Measurements from ENCODE around the gene TSPAN16.
A peak's percentile ranks its signal among the peaks of the same experiment; 100 is the strongest.

The TSPAN16 gene, protein sequence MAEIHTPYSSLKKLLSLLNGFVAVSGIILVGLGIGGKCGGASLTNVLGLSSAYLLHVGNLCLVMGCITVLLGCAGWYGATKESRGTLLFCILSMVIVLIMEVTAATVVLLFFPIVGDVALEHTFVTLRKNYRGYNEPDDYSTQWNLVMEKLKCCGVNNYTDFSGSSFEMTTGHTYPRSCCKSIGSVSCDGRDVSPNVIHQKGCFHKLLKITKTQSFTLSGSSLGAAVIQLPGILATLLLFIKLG

DNA sequence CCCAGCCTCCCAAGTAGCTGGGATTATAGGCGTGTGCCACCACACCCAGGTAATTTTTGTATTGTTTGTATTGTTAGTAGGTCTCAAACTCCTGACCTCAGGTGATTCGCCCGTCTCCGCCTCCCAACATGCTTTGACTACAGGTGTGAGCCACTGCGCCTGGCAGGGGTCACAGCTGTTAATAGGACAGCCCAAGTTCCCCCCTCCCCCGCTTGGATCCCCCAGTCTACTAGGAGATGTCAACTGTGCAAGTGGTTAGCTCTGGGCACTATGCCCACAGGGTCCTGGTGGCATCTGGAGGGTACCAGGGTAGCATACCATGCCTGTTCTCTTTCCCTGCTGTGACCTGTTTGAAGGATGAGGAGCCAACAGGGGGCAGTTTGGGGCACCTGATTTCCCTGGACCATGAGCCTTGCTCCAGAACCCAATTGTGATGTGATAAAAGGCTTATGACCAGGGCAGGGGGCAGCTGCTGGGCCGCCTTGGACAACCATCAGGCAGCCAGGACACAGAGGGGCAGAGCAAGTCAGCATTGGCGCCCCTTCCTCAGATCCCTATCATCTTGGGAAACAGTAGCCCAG, at the start of gene TSPAN16:
Gene TSPAN16 (plus strand): TSS at position 496 of the 581 bp plus-strand sequence. CDS start 138 bp downstream, outside the sequence.
- no peak for DNase-seq

DNA sequence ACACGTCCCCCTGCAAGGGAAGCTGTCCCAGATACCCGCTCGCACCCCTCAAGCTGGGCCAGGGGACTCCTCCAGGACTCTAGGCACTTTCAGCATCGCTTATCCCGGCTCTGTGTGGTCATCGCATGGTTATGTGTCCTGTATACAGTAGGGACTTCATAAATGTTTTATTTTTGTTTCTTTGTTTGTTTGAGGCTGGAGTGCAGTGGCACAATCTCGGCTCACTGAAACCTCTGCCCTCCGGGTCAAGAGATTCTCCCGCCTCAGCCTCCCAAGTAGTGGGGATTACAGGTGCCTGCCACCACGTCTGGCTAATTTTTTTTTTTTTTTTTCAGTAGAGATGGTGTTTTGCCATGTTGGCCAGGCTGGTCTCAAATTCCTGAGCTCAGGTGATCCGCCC, 49.0 kb upstream of the TSPAN16 start:
- DNase-seq, result no peak

DNA sequence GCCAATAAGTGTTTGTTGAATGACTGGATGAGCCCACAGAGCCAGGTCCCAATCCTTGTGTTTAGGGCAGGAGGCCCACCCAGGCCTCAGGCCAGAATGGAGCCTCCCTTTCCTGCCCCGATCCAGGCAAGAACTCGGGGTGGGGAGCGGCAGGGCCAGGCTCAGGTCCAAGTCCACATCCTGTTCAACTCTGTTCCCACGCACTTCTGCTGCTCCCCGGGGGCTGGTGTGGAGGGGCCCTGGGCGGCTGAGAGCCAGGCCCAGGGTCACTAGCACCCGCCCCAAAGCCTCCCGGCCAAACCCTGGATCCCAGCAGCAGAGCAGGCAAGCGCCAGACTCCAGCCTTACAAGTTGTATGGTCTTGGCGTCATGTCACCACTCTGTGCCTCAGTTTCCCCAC, 48.6 kb upstream of the TSPAN16 start:
- no peak for DNase-seq

DNA sequence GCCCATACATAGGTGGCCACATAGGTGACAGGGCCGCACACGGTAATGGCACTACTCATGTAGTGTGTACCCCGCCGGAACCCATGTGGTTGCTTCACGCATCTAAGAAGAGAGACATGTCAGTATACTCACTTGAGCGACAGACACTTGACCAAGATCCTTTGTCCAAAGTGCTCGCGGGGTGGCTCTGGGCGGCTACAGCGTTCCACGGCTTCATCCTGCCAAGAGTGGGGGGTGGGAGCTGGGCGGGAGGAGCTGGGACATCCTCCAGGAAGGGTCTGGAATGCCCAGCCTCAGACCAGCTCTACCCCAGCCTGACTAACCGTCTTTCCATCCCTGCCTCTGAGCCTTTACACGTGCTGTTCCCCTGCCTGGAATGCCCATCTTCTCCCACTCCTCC, 48.0 kb upstream of the TSPAN16 start:
- DNase-seq, result no peak

DNA sequence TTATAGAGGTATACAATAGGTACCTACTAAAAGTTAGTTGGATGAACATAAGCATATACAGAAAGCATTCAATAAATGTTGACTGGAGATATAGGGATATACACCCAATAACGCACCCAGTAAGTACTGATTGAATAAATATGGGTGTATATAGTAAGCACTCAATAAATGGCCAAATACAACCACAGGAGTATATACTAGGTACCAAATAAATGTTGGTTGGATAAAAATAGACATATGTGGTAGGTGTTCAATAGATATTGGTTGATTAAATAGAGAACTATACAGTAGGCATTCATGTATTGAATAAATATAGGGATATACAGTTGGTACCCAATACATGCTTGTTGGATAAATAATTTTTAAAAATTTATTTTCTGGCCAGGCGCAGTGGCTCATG, 47.1 kb upstream of the TSPAN16 start:
- no peak for DNase-seq

DNA sequence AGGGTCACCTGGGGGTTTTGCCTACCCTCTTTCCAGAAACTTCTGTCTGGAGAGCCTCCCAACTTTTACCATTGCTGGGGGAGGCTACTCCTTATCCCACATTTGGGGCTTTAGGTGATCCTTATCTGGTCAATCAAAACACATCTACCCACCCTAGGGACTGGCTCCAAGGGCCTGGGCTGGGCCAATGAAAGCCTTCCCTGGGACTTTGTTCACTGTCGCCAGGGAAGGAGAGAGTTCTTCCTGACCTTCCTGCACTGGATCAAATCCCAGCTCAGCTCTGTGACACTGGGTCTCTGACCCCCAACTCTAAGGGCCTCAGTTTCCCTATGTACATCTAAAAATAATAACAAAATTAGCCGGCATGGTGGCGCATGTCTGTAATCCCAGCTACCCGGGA, 44.7 kb upstream of the TSPAN16 start:
- no peak for DNase-seq

DNA sequence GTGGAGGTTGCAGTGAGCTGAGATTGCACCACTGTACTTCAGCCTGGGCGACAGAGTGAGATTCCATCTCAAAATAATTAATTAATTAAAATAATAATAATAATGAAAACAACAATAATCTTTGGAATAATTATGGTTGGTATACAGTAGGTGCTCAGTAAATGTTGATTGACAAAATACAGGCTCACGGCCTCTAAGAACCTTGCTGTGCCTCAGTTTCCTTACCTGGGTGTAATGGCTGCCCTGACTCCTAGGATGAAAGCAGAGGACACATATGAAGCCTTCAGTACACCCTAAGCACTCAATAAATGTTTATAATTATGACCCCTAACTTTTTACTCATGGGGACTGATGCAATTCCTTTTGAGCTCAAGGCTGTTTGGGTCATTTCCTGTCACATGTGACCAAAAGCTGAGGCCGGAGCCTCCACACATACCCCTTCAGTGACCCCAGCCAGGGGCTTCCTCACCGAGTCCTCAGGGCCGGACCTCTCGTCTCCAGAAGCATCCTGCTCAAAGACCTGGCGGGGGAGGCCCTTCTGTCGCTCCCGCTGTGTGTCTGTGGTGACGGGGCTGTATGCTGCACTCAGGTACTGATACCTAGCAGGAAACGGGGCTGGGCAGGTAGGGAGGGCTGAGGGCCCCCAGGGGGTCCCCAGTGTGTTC, 44.2 kb upstream of the TSPAN16 start:
- no peak for DNase-seq

DNA sequence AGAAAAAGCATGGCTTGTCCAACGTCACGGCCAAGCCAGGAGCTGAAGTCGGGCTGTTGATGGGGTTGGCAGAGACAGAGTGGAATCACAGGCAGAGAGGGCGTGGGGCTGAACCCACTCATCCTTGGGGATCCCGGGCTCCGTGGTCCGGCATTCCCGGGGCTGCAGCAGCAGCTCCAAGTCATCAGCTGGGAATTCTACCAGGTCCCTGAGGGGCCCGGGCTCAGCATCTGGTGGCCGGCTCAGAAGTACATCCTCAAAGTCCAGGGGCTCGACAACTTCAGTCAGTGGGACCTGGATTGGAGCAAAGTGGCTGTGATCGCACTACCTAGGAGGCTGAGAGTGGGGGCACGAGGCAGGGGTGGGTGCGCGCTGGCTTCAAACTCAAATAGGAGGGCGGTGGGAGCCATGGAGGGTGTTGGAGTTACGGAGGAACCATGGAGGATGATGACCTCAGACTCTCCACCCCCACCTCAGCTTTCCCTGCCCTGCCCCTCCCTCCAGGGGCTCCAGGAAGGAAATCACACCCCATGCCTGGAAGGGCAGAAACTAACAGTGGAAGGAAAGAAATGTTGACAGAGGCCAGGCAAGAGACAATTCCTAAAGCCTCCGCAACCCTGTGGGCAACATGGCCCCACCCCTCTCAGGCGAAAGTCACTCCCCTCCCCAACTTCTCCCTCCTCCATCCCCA, 43.1 kb upstream of the TSPAN16 start:
- DNase-seq, result no peak

DNA sequence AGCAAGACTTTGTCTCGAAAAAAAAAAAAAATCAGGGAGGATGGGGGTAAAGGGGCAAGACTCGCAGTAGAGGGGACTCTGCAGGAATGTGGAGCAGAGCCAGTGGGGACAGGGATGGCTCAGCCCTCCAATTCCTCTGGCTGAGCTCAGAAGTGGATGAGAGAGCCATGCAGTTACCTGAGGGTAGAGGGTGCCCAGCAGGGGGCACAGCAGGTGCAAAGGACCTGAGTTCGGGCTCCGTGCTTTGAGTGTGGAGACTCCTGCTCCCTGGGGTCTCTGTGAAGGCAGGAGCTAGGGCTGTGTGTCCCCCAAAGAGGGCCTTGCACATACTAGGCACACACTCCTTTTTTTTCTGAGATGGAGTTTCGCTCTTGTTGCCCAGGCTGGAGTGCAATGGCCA, 41.3 kb upstream of the TSPAN16 start:
- DNase-seq, result no peak

DNA sequence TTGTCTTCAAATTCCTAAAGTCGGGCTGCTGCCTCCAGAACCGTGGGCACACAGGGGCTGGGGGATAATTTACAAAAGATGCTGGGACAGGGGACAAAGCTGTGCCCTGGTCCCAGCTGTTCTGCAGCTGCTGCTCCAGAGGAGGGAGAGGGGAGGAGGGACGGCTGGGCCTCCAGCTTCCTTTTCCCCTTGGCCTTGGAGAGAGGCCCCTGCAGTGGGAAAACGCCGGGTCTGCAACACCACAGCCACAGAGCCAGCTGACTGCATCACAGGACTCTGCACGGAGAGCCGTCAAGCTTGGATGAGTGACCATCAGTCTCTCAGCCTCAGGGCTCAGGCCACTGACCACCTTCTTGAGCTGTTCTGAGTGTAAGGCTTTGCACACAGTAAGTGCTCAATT, 39.8 kb upstream of the TSPAN16 start:
- no peak for DNase-seq

DNA sequence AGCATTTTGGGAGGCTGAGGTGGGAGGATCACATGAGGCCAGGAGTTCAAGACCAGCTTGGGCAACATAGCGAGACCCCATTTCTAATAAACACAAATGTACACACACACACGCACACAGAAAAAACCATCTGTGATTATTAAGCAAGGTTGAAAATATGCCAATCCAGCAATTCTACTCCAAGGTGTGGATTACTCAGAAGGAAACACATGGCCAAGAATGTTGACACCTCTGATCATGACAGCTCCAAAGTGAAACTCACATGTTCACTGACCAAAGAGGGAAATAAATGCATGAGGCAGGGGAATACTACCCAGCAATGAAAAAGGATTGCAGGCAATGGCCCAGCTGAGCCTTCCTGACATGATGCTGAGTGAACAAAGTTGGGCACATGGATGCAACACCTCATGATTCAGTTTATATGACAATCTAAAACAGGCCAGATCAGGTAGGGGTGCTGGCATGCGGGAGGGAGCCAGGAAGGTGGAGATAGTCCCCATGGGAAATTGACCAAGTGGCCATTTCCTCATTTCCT, 38.0 kb upstream of the TSPAN16 start:
- DNase-seq, result no peak

DNA sequence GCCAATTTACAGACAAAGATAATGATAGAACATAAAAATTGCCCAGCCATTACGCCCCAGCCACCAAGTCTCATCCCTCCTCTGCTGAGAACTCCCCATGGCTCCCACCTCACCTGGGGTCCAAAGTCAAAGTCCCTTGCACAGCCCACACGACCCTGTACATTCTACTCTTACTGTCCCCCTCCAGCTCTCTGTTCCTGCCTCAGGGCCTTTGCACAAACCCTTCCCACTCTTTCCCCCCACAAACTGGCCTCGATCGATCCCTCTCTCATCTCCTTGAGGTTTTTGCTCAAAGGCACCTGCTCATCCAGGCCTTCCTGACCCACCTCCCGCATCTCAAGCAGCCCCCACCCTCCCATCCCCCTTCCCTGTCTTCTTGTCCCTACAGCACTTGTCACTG, 35.0 kb upstream of the TSPAN16 start:
- DNase-seq, result no peak

DNA sequence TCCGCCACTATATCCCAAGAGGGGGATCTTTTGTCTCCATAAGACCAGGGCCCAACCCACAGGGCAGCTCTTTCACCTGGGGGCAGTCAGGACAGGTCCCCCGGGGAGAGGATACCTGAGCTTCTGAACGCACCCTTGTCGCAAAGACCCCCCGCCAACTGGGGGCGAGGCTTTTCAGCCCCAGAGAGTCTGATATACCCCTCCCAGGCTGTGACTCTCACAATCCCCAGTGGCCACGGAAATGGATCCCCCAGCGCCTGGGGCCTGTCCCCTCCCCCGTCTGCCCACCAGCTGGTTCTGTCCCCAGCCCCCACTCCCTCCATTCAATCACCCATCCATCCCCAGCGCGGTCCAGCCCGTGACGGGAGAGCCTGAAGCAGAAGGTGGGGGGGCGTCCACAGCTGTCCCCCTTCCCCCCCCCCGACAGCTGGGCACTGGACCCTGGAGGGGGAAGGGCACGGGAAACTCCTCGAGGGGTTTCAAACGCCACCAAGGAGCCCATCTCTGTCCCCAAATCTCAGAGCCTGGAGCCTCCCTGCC, 34.5 kb upstream of the TSPAN16 start:
- DNase-seq, result no peak

DNA sequence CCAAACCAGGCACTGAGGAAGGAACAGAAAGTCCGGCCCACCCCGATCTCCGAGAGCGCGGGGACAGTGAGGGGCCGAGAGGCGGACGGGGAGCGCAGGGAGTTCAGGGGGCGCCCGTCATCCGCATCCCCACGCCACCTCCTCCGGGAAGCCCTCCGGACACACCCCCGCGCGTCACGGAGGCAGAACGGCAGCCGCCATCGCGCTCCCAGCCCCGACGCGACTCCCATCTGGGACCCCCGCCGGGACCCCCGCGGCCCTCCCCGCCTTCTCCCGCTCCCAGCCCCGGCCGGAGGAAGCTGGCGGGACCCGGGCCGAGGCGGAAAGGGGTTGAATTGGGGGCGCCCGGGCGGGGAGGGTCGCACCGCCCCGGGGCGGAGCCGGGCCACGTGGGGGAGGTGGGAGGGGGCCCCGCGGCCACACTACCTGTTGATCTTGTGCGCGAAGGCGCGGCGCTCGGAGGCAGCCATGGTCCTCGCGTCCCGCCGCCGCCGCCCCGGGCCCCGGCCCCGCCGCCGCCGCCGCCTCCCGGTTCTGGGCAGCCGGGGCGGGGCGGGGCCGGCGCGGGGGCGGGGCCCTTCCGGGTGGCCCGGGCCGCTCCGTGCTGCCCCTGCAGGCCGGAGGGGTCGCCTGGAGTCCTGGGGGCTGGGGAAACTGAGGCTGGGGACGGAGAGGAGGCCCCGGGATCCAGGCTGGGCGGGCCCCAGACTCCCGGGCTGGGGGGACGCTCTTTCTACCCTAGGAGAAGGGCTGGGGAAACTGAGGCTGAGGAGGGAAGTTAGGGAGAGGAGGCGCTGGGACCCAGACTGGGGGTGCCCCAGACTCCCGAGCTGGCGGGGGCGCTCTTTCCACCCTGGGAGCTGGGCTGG, 33.8 kb upstream of the TSPAN16 start, which contains the start of gene DOCK6:
Gene DOCK6 (minus strand): TSS at position 554 of the 869 bp plus-strand sequence. CDS start 84 bp downstream, at position 470.
- DNase-seq, result peak; percentile 32

DNA sequence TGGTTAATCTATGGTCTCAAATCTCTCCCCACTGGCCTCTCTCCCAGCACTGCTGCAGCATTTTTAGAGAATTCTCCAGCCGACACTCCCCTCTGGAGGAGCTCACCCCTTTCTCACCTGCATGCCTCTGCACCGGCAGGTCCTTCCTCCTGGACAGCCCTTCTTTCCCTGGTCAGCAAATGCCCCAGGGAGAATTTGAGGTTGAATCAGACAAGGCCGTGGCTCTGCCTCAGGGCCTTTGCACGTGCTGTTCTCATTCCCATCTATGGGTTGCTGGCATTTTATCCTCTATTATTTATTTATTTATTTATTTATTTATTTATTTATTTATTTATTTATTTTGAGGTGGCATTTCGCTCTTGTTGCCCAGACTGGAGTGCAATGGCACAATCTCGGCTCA, 32.2 kb upstream of the TSPAN16 start:
- no peak for DNase-seq

DNA sequence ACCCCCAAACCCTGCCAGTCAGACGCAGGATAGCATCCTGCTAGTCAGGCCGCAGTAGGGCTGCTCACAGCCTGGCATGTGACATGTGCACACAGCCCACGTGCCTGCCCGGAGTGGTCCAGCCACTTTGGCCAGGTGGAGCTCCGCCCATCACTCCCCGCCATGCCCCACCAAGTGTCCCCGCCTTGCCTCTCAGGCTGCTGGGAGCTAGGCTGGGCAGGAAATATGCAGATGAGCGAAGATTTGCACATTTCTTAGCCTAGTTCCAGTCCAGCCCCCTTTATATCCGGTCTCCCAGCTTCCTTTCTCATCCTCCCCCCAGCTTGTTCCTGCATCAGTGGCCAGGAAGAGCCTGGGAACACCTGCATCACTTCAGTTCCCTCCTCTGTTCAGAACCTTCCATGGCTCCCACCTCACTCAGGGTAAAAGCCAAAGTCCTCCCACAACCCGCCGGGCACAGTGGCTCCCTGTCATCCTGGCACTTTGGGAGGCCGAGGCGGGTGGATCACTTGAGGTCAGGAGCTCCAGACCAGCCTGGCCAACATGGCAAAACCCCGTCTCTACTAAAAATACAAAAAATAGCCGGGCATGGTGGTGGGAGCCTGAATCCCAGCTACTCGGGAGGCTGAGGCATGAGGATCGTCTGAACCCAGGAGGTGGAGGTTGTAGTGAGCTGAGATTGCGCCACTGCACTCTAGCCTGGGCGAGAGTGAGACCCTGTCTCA, 31.3 kb upstream of the TSPAN16 start:
- no peak for DNase-seq

DNA sequence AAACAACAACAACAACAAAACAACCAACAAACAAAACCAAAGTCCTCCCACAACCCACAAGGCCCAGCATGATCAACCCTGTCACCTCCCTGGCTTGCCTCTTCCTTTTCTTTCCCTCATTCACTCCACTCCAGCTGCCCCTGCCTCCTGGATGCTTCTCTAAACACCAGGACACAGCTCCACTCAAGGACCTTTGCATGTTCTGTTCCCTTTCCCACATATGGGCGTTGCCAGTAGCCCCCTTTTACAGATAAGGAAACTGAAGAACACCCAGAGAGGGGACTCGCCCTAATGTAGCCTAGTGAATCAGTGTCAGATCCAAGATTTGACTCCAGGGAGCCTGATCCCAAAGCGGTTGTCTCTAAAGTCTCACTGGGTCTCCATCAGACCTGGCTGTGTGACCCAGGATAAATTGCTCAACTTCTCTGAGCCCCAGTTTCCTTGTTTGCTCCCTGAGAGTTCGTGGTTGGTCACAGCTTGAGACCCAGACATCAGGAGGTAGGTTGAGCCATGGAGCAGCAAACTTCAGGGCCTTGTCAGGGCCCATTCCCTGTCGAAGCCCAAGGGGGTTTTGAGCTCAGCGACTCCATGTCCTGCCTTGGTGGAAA, 30.7 kb upstream of the TSPAN16 start:
- no peak for DNase-seq

DNA sequence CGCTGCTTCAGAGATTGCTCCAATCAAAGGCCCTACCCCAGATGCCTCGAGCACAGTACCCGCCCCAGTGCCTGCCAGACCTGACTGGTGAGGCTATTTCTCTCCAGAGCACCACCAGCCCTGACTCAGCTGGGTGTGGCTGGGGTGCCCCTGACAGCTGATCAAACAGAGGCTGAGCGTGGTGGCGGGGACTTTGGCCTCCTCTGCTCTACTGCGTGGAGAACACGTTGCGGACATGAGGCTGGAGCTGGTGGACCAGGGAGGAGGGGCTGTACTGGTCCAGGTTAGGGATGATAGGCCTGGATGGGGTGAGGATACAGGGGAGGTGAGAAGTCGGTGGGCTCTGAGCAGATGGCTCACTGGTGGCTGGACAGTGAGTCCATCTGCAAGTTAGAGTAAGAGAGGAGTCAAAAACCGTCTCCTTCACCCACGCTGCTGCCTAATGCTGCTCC, 30.1 kb upstream of the TSPAN16 start:
- peak; percentile 49 for DNase-seq

DNA sequence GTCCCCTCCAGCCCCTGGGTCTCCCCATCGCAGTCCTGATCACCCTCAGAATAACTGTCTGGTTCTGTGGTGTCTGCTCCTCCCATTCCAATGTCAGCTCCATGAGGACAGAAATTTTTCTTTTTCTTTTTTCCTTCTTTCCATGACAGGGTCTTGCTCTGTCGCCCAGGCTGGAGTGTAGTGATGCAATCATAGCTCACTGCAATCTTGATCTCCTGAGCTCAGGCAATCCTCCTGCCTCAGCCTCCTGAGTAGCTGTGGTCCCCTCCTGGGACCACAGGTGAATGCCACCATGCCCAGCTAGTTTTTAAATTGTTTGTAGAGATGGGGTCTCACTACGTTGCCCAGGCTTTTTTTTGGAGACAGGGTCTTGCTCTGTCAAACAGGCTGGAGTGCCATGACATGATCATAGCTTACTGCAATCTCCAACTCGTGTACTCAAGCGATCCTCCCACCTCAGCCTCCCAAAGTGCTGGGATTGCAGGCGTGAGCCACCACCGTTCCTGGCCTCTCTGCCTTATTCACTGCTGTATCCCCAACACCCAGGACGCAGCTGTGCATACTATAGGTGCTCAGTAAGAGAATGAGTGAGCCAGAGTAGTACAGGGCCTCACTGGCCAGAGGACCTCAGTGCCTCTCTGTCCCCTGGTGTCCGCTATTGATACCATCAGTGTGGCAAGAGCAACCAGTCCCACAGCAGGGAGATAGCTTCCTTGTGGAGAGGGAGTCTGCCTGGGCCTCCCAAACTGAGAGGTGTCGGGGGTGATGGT, 28.5 kb upstream of the TSPAN16 start:
- DNase-seq, result no peak

DNA sequence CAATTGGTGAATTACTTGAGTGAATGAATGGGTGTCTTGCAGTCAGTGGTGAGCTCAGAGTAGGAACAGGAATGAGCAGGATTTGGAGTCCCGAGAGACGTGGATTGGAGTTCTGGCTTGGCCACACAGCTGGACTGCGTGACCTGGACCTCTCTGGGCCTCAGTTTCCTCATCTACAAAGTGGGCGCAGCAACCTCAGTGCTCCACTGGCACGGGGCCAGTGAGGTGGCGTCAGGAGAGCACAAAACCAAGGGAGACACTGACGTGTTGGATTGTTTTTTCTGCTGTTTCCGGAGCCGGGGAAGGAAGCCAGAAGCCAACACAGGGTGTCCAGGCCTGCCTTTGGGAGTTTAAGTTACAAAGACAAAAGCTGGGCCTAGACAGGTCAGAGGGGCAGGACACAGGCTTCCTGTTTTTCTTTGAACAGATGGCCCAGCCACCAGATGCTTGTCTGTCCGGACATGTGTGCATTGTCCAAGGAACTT, 27.1 kb upstream of the TSPAN16 start:
- DNase-seq, result peak; percentile 32
